GM12864 (cell line): ENCODE results near the gene CDYL.

Source experiments
- DNase-seq: peaks from one replicate; pipeline ENCODE4 v3.0.0-alpha.2; 2011; ENCODE audit warnings: low read depth
- H3K4me3 ChIP-seq: 2 replicates; pipeline ENCODE4 v1.5.1; 2011; ENCODE audit warnings: mild to moderate bottlenecking, low read depth, low read length, control low read depth
- TF ChIP-seq, protein P1 (sequence below): IDR thresholded peaks from 2 replicates; pipeline ENCODE4 v1.5.1; 2011; ENCODE audit warnings: low read depth, mild to moderate bottlenecking, moderate library complexity, low read length, control low read depth, inconsistent platforms; ENCODE audit errors: missing control alignments

The CDYL gene

DNA sequence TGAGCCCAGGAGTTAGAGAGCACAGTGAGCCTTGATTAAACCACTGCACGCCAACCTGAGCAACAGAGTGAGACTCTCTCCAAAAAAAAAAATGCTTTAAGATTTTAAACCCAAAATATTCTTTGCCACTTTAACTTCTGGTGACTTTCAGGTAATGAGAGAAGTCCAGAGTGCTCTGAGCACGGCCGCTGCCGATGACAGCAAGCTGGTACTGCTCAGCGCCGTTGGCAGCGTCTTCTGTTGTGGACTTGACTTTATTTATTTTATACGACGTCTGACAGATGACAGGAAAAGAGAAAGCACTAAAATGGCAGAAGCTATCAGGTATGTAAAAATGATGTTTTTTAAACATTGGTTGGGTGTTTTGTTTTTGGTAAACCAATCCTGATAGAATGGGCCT is 161.2 kb downstream of the CDYL start:
- DNase-seq: no peak
- H3K4me3 ChIP-seq: no peak overlapping the region
- TF ChIP-seq, protein P1, sequence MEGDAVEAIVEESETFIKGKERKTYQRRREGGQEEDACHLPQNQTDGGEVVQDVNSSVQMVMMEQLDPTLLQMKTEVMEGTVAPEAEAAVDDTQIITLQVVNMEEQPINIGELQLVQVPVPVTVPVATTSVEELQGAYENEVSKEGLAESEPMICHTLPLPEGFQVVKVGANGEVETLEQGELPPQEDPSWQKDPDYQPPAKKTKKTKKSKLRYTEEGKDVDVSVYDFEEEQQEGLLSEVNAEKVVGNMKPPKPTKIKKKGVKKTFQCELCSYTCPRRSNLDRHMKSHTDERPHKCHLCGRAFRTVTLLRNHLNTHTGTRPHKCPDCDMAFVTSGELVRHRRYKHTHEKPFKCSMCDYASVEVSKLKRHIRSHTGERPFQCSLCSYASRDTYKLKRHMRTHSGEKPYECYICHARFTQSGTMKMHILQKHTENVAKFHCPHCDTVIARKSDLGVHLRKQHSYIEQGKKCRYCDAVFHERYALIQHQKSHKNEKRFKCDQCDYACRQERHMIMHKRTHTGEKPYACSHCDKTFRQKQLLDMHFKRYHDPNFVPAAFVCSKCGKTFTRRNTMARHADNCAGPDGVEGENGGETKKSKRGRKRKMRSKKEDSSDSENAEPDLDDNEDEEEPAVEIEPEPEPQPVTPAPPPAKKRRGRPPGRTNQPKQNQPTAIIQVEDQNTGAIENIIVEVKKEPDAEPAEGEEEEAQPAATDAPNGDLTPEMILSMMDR: no peak

DNA sequence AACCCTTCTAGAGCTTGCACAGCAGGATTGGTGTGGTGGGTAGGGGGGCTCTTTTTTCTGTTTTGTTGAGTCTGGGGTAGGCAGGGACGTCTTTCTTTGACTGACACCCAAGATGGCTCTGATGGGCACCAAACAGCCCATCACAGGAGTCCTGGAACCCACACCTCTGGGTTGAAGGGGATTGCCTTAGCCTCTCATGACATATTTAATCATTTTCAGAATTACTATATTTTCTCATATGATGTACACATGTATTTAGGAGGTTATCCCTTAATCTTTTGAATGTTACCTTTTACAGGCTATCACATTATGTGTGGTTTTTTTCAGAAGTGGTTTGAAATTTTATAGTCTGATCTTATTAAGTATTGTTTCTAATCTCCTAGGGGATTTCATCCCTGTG is 163.0 kb downstream of the CDYL start:
- DNase-seq: no peak
- H3K4me3 ChIP-seq: no peak overlapping the region
- TF ChIP-seq, protein P1: no peak

DNA sequence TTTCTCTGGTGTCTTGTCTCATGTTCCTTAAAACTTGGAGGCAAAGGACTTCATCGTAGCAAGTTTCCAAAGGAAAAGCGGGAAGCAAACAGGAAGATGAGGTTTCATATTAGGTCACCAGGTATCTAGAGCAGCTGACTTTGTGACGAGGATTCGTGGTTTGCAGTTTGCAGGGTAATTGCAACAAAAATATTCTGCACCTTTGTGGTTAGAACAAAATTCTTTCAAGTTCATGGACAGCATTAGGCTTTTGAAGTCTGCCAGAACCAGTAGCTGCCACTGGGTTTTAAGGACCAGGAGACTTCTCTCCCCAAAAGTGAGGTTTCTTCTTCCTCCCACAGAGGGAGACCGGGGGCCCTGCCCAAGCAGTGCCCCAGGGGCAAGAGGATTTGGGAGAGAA is 164.2 kb downstream of the CDYL start:
- H3K4me3 ChIP-seq: no peak overlapping the region
- DNase-seq: no peak
- TF ChIP-seq, protein P1: no peak

DNA sequence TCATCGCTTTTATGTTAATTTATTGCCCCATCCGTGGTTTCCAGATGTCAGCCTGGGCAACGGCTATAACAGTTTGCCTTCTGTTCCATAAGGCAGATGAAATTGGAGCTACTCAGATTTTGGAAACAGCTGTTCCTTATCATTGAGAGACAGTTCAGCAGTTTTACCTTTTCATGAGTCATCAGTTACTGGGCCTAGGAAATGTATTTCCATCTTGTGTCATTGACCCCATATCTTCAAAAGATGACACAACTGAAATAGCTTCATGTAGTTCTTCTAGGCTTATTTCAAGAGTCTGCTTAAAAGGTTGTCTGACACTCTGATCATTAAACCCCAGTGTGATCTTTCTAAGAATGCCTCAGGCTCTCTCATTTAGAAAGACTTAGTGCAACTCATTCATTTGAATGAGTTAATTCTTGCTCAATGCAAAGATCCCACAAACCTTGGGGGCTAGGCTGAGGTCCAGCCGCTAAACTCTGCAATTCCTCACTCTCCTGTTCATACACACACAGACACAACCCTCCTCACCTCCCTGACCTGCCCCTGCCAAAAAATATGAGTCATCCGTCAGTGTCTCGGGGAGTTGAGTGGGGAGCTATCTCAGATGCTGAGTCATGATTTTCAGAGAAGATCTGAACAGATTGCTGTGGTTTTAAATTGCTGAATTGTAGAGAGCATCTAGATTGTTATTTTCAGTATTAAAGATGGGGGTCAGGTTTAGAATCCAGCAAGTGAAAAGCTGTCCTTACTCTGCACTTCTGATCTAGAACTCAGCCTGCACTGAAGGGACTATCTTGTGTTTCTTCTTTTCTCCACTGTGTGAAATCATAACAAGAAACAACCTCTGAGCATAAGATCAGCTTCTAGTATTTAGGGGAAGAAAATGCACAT is 165.8 kb downstream of the CDYL start:
- no peak overlapping the region for H3K4me3 ChIP-seq
- no peak for DNase-seq
- TF ChIP-seq, protein P1: no peak

DNA sequence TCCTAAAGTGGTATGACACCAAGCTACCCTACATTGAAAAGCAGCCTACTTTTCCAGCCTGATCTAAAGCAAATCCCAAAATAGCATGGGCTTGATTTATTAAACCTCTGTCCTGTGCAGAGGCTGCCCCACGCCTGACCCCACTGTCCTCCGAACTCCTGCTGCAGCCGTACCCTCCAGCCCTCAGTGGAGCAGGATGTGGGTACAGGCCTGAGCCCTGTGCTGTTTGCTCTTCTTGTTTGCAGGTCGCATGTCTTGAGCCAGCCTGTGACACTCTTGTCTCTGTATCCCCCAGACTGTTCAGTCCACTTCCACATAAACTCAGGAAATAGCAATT is 166.4 kb downstream of the CDYL start:
- no peak overlapping the region for H3K4me3 ChIP-seq
- TF ChIP-seq, protein P1: no peak
- no peak for DNase-seq

DNA sequence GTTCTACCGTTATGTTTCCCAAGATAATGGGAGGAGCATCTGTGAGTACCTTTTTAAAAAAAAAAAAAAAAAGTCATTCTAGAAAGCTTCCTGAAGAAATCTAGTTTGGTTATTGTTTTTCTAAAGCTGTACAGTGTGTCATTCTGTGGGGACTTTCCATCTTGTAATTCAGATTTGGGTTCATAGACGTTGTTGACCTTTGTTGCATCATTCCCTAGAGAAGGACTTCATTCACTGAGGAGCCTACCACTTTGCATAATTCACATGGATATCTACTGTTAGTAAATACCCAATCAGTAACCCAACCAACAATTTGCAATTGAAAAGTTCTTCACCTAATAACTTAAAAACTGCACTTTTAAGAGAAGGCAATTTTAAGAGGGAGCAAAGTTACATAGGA is 167.5 kb downstream of the CDYL start:
- DNase-seq: no peak
- no peak overlapping the region for H3K4me3 ChIP-seq
- TF ChIP-seq, protein P1: no peak

DNA sequence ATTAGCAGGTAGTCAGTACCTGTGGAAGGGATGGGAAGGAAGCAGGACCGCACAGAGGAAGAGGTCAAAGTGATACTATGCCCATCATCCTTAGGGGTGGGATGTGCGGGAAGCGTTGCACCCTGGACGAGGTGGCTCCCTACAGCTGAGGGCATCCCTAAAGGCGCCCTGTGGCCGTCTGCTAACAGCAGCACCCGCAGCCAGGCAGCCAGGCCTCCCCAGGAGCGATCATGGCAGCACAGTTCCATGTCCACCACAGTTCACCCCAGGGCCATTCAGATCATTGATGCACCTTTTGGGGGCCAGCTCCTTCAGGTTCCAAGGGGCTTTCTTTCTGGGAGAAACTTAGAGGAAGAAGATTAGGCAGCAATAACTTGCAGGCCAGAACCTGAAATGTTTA is 168.1 kb downstream of the CDYL start:
- DNase-seq: no peak
- TF ChIP-seq, protein P1: no peak
- no peak overlapping the region for H3K4me3 ChIP-seq
